Lung (tissue), 12 donors: ENCODE data around the gene AGBL4. TPM values are rescaled to one million over a fixed set of nuclear protein-coding genes. Genes with fewer than 3 reads are reported as not detected.

ENCODE experiments used
- ATAC-seq: fragments of 200-7000 bp; cut with Tn5 transposase; one replicate; pipeline ENCODE4 v1.9.1; 2020; ENCODE audit warnings: moderate number of reproducible peaks; ENCODE audit not compliant: insufficient read depth, low FRiP score
- DNase-seq, 3 donors: peaks; one replicate each; pipeline ENCODE4 v3.0.0-alpha.2; 2013 to 2017
- H3K27ac ChIP-seq, 2 donors: one replicate each; pipeline ENCODE4 v1.5.1; 2013; ENCODE audit warnings: mild to moderate bottlenecking in 2 of 2, moderate library complexity in 2 of 2, control low read depth in 1 of 2, inconsistent platforms in 1 of 2, low read depth in 1 of 2, low read length in 1 of 2
- H3K27me3 ChIP-seq, 3 donors: one replicate each; pipeline ENCODE4 v1.5.1; 2013; ENCODE audit warnings: low read length in 2 of 3; ENCODE audit not compliant: control insufficient read depth in 3 of 3, insufficient read depth in 3 of 3
- H3K36me3 ChIP-seq, 4 donors: one replicate each; pipeline ENCODE4 v1.5.1; 2013; ENCODE audit warnings: low read length in 4 of 4, mild to moderate bottlenecking in 1 of 4, moderate library complexity in 1 of 4; ENCODE audit not compliant: control insufficient read depth in 4 of 4, insufficient read depth in 4 of 4
- H3K4me1 ChIP-seq, 5 donors: one replicate each; pipeline ENCODE4 v1.5.1; 2013; ENCODE audit warnings: low read length in 5 of 5, mild to moderate bottlenecking in 2 of 5, moderate library complexity in 1 of 5; ENCODE audit not compliant: control insufficient read depth in 5 of 5, insufficient read depth in 5 of 5
- H3K4me3 ChIP-seq: one replicate; pipeline ENCODE4 v1.5.1; 2013; ENCODE audit warnings: mild to moderate bottlenecking, control low read depth, moderate library complexity
- H3K9ac ChIP-seq, 2 donors: one replicate each; pipeline ENCODE4 v1.5.1; 2013; ENCODE audit warnings: low read length in 2 of 2, control low read depth in 1 of 2; ENCODE audit not compliant: insufficient read depth in 1 of 2
- H3K9me3 ChIP-seq, 4 donors: one replicate each; pipeline ENCODE4 v1.5.1; 2013; ENCODE audit warnings: low read length in 3 of 4, mild to moderate bottlenecking in 1 of 4, moderate library complexity in 1 of 4; ENCODE audit not compliant: control insufficient read depth in 4 of 4, insufficient read depth in 3 of 4
- WGBS, 2 donors: extraction: QIAGEN DNeasy Blood & Tissue Kit; methylation state at CpG; one replicate each; pipeline ENCODE4 v1.1.7; 2013; 5-methylcytosine and 5-hydroxymethylcytosine counted together
- polyA plus RNA-seq, 2 donors: library from polyadenylated mRNA; stranded (reverse); fragments of 200-250 nt; gene quantifications; one replicate each; pipeline ENCODE4 v1.2.1, GENCODE V29; 2013
- total RNA-seq, 2 donors: library from RNA; depleted of rRNA in 1 of 2; stranded (reverse); fragments of >200 nt in 1 of 2; gene quantifications; one replicate each; pipeline ENCODE4 v1.2.1, GENCODE V29; 2014 to 2021
- TF ChIP-seq, protein P1 (sequence below): IDR thresholded peaks from 2 replicates; pipeline ENCODE4 v1.5.1; 2012; ENCODE audit warnings: mild to moderate bottlenecking; ENCODE audit errors: control extremely low read depth, extremely low read depth
- donor health status: control.
- donor health status: control.
- donor health status: Bipolar disorder and iron deficiency.
- donor health status: healthy.
- donor health status: DM: yes; HTN: yes; CAD: no.

Gene AGBL4
- total and polyA plus RNA-seq, 4 donors: 0.24 to 7.5 (median 2.6) TPM

DNA sequence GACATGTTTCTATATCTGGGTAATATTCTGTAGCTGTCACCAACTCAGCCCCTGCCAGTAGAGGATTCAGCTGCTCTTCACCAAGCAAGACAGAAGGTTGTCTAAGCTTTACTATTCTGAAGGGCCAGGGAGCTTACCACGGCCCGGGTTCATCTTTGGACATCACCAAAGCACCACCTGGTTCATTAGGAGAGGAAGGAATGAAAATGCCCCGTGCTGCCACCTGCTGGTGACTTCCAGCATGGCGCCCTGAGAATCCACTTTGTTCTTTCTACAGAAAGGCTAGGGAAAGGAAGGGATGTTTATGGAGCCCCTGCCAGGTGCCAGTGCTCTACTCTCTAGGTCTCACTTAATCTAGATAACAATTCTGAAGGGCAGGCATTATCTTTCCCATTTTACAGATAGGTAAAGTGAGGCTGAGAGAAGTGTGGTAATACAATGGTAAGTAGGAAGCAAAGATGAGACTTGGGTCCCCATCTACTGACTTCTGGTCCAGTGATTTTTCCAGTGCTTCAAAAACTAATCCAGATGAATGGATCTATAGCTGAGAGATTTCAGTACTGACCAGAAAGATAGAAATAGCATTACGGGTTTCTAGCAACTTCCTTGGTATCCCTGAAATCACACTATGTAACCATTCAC is 1326.6 kb downstream of the AGBL4 start:
- Histone ChIP-seq H3K36me3 (no peaks in the 10 kb centered on the region), H3K4me3 (no peak overlapping the region), H3K9ac (no peak overlapping the region), H3K4me1 (peaks cover 0 to 5% (median 0%) of the 10 kb centered on the region in 5 donors), H3K9me3 (no peaks in the 10 kb centered on the region), H3K27ac (no peak overlapping the region), H3K27me3 (no peaks in the 10 kb centered on the region)
- 20 to 21% methylated on average over 5 of the region's 5 CpGs for WGBS, 2 donors
- TF ChIP-seq, protein P1, sequence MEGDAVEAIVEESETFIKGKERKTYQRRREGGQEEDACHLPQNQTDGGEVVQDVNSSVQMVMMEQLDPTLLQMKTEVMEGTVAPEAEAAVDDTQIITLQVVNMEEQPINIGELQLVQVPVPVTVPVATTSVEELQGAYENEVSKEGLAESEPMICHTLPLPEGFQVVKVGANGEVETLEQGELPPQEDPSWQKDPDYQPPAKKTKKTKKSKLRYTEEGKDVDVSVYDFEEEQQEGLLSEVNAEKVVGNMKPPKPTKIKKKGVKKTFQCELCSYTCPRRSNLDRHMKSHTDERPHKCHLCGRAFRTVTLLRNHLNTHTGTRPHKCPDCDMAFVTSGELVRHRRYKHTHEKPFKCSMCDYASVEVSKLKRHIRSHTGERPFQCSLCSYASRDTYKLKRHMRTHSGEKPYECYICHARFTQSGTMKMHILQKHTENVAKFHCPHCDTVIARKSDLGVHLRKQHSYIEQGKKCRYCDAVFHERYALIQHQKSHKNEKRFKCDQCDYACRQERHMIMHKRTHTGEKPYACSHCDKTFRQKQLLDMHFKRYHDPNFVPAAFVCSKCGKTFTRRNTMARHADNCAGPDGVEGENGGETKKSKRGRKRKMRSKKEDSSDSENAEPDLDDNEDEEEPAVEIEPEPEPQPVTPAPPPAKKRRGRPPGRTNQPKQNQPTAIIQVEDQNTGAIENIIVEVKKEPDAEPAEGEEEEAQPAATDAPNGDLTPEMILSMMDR: peak; percentile 52
- peak; percentile 60 for ATAC-seq
- peak; percentile 45 to 58 (median 50) for DNase-seq

GRCh38 chr1:48695161-48695560 is 1328.6 kb downstream of the AGBL4 start:
- no peak for ATAC-seq
- no peaks in the 10 kb centered on the region for H3K27me3 ChIP-seq
- no peak overlapping the region for H3K27ac ChIP-seq
- 69 to 93% methylated on average over 2 of the region's 2 CpGs for WGBS, 2 donors
- no peaks in the 10 kb centered on the region for H3K36me3 ChIP-seq
- H3K4me3 ChIP-seq: no peak overlapping the region
- H3K4me1 ChIP-seq: peaks cover 0 to 5% (median 2%) of the 10 kb centered on the region in 5 donors
- TF ChIP-seq, protein P1: no peak
- DNase-seq: no peak
- H3K9ac ChIP-seq: no peak overlapping the region
- no peaks in the 10 kb centered on the region for H3K9me3 ChIP-seq

DNA sequence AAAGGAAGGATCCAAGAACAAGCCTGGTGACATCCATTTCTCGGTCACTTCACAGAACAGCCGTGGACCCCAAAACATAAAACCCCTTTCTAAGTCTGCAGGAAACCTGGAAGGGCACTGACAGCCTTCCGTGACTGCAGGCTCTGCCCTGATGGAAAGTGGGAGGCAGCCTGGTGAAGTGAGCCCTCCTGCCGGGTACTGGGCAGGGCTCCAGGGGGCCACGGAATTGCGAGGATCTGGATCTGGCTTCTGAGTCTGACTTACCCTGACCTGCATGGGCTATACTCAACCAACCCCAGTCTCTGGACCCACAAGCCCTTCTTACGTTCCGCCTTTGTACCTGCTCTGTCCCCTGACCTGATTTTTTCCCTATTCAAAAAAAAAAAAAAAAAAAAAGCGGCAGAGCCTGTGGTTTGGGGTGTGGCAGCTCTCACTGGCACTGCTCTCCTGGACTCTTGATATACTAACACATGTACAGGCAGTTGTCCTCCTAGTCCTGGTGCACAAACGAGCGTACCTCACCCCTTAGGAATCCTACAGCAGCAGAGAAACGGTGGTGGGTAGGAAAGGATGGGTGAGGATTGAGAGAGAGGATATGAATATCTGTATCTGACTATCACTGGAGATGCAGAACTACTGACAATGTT is 1330.0 kb downstream of the AGBL4 start:
- H3K27ac ChIP-seq: no peak overlapping the region
- H3K9ac ChIP-seq: no peak overlapping the region
- H3K27me3 ChIP-seq: no peaks in the 10 kb centered on the region
- no peaks in the 10 kb centered on the region for H3K36me3 ChIP-seq
- DNase-seq (no peak), ATAC-seq (no peak)
- TF ChIP-seq, protein P1: no peak
- WGBS, 2 donors: 63 to 80% methylated on average over 12 of the region's 12 CpGs
- no peaks in the 10 kb centered on the region for H3K9me3 ChIP-seq
- peaks cover 0 to 5% (median 2%) of the 10 kb centered on the region in 5 donors for H3K4me1 ChIP-seq
- H3K4me3 ChIP-seq: no peak overlapping the region
